Measurements from ENCODE around the gene PRELID1. TPM values are rescaled to one million over a fixed set of nuclear protein-coding genes. Genes with fewer than 3 reads are reported as not detected.
"Not testable (repeated sequence)": the region's sequence is repeated elsewhere in the genome, so short reads cannot be mapped to it uniquely, and the experiment has no call there.

PRELID1 gene, protein sequence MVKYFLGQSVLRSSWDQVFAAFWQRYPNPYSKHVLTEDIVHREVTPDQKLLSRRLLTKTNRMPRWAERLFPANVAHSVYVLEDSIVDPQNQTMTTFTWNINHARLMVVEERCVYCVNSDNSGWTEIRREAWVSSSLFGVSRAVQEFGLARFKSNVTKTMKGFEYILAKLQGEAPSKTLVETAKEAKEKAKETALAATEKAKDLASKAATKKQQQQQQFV
- total RNA-seq = 100 to 1,000 TPM; 222 to 233 TPM

GRCh38 chr5:177303121-177303924, at the start of gene PRELID1, which contains the start of gene RAB24:
Gene PRELID1, plus strand, starts transcription at chr5:177303799. Its CDS starts 187 bp downstream, at chr5:177303986.
Gene RAB24, minus strand, starts transcription at chr5:177303719. Its CDS starts 431 bp downstream, at chr5:177303288.
- DNase-seq (peak; percentile 91), ATAC-seq (peak; percentile 72)
- H3K27ac Mint-ChIP-seq = peak within 1 kb of the TSS; percentile 91
- H3K9me3 Mint-ChIP-seq = no peaks in the 10 kb centered on the region
- CTCF ChIA-PET = interaction anchor here (0.6 to 2.8 kb wide), 10 partner anchors 7 to 213 kb away, joined by 3 to 16 read pairs (median 3); no protein-coding TSS in a partner anchor
- POLR2A ChIA-PET = interaction anchor here (0.5 to 1.4 kb wide), 7 partner anchors 9 to 311 kb away, joined by 3 to 6 read pairs (median 4); partner anchors contain the start of genes GRK6, LMAN2 and MXD3
- H3K27me3 Mint-ChIP-seq = no peaks in the 10 kb centered on the region
- intact Hi-C loops (cut with micrococcal nuclease) = loop anchor here (5.0 kb wide), 1 partner anchor 191 kb away; no protein-coding TSS in a partner anchor
- H3K36me3 Mint-ChIP-seq (ENCODE audit: low read depth) = peaks cover 45% of the 10 kb centered on the region
- peak within 1 kb of the TSS; percentile 98 for H3K4me3 Mint-ChIP-seq
- TF ChIP-seq, protein P1, sequence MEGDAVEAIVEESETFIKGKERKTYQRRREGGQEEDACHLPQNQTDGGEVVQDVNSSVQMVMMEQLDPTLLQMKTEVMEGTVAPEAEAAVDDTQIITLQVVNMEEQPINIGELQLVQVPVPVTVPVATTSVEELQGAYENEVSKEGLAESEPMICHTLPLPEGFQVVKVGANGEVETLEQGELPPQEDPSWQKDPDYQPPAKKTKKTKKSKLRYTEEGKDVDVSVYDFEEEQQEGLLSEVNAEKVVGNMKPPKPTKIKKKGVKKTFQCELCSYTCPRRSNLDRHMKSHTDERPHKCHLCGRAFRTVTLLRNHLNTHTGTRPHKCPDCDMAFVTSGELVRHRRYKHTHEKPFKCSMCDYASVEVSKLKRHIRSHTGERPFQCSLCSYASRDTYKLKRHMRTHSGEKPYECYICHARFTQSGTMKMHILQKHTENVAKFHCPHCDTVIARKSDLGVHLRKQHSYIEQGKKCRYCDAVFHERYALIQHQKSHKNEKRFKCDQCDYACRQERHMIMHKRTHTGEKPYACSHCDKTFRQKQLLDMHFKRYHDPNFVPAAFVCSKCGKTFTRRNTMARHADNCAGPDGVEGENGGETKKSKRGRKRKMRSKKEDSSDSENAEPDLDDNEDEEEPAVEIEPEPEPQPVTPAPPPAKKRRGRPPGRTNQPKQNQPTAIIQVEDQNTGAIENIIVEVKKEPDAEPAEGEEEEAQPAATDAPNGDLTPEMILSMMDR (IDR thresholded peaks at IDR 0.05) = peak; percentile 51
- peaks cover 57% of the 10 kb centered on the region for H3K4me1 Mint-ChIP-seq (ENCODE audit: low read depth)

GRCh38 chr5:177256296-177256695, 47.3 kb upstream of the PRELID1 start:
- POLR2A ChIA-PET = no interaction called here
- Mint-ChIP-seq H3K36me3 (ENCODE audit: low read depth) (peaks cover 29% of the 10 kb centered on the region), H3K9me3 (no peaks in the 10 kb centered on the region), H3K27me3 (no peaks in the 10 kb centered on the region), H3K4me1 (ENCODE audit: low read depth) (no peaks in the 10 kb centered on the region), H3K4me3 (no peak overlapping the region), H3K27ac (peak overlapping the region; percentile 3)
- no peak for DNase-seq
- no peak for ATAC-seq
- intact Hi-C loops (cut with micrococcal nuclease) = no loop called here
- TF ChIP-seq, protein P1 (IDR thresholded peaks at IDR 0.05) = no peak
- CTCF ChIA-PET = interaction anchor here (2.6 kb wide), 1 partner anchor 143 kb away, joined by 7 read pairs; no protein-coding TSS in a partner anchor

- CTCF ChIA-PET; H3K4me3 Mint-ChIP-seq; POLR2A ChIA-PET; H3K27me3 Mint-ChIP-seq; H3K27ac Mint-ChIP-seq; intact Hi-C loops (cut with micrococcal nuclease); H3K9me3 Mint-ChIP-seq; DNase-seq; ATAC-seq; H3K4me1 Mint-ChIP-seq (ENCODE audit: low read depth): not testable (repeated sequence)
- H3K36me3 Mint-ChIP-seq (ENCODE audit: low read depth) = peaks cover 38% of the 10 kb centered on the region
Observed at GRCh38 chr5:177258711-177259110, 44.9 kb upstream of the PRELID1 start.

DNA sequence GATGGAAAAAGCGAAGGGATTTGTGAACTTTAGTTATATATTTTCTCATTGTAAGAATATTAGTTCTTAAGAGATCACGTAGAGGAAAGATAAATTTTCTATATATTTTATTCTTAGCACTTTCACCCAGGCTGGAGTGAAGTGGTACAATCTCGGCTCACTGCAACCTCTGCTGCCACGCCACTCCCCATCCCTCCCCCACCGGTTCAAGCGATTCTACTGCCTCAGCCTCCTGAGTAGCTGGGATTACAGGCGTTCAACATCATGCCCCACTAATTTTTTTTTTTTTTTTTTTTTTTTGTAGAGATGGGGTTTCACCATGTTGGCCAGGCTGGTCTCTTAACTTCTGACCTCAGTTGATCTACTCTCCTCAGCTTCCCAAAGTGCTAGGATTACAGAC, 42.6 kb upstream of the PRELID1 start:
- H3K4me1 Mint-ChIP-seq (ENCODE audit: low read depth) = peaks cover 3% of the 10 kb centered on the region
- no peaks in the 10 kb centered on the region for H3K27me3 Mint-ChIP-seq
- DNase-seq (no peak), ATAC-seq (no peak)
- no peak overlapping the region for H3K27ac Mint-ChIP-seq
- H3K4me3 Mint-ChIP-seq = no peak overlapping the region
- intact Hi-C loops (cut with micrococcal nuclease) = no loop called here
- no peaks in the 10 kb centered on the region for H3K9me3 Mint-ChIP-seq
- ChIA-PET CTCF (no interaction called here), POLR2A (no interaction called here)
- TF ChIP-seq, protein P1 (IDR thresholded peaks at IDR 0.05) = no peak
- peaks cover 44% of the 10 kb centered on the region for H3K36me3 Mint-ChIP-seq (ENCODE audit: low read depth)

DNA sequence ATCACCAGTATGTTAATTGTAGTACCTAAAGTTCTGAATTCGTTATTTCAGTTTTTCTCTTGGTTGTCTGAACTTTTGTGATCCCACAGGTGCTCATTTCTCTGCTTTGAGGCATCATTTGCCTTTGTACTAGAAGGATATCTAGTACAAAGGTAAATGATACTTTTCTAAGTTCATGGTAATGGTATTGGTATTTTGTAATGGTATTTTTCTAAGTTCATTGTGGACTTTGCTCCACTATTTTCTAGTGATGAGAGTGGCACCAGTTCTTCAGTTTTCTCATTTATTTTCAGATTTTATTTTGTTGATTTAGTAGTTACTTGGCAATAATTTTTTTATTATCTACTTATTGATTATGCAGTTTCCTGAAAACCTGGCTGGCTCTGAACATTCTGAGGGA, 42.1 kb upstream of the PRELID1 start:
- intact Hi-C loops (cut with micrococcal nuclease) = no loop called here
- no peak for ATAC-seq
- Mint-ChIP-seq H3K9me3 (no peaks in the 10 kb centered on the region), H3K27ac (no peak overlapping the region), H3K36me3 (ENCODE audit: low read depth) (peaks cover 49% of the 10 kb centered on the region), H3K4me3 (no peak overlapping the region), H3K27me3 (no peaks in the 10 kb centered on the region), H3K4me1 (ENCODE audit: low read depth) (peaks cover 3% of the 10 kb centered on the region)
- ChIA-PET CTCF (no interaction called here), POLR2A (no interaction called here)
- TF ChIP-seq, protein P1 (IDR thresholded peaks at IDR 0.05) = no peak
- DNase-seq = no peak

All from activated CD8-positive, alpha-beta T cell treated with anti-CD3 and anti-CD28 coated beads for 36 hours (primary cell).